ENCODE measurements around the gene NCKAP5.

NCKAP5 gene

GRCh38 chr2:133104871-133105270 lies 463.4 kb downstream of the NCKAP5 start:
- no peak for DNase-seq (ENCODE audit: low read depth)
- H3K4me3 ChIP-seq (ENCODE audit: low read depth, low read length): no peak overlapping the region
- TF ChIP-seq MYC (IDR thresholded peaks at IDR 0.05; ENCODE audit: low read depth, low read length) (no peak), POLR2A (IDR thresholded peaks at IDR 0.05; ENCODE audit: extremely low read depth, insufficient read length) (no peak), MAX (IDR thresholded peaks at IDR 0.05; ENCODE audit: low read depth, low read length) (no peak), CTCF (IDR thresholded peaks at IDR 0.05; ENCODE audit: low read depth, low read length) (no peak)

GRCh38 chr2:133098787-133099186 lies 469.5 kb downstream of the NCKAP5 start:
- no peak for DNase-seq (ENCODE audit: low read depth)
- H3K4me3 ChIP-seq (ENCODE audit: low read depth, low read length): no peak overlapping the region
- TF ChIP-seq CTCF (IDR thresholded peaks at IDR 0.05; ENCODE audit: low read depth, low read length): no peak
- TF ChIP-seq POLR2A (IDR thresholded peaks at IDR 0.05; ENCODE audit: extremely low read depth, insufficient read length): no peak
- TF ChIP-seq MYC (IDR thresholded peaks at IDR 0.05; ENCODE audit: low read depth, low read length): no peak
- no peak for TF ChIP-seq MAX (IDR thresholded peaks at IDR 0.05; ENCODE audit: low read depth, low read length)

DNA sequence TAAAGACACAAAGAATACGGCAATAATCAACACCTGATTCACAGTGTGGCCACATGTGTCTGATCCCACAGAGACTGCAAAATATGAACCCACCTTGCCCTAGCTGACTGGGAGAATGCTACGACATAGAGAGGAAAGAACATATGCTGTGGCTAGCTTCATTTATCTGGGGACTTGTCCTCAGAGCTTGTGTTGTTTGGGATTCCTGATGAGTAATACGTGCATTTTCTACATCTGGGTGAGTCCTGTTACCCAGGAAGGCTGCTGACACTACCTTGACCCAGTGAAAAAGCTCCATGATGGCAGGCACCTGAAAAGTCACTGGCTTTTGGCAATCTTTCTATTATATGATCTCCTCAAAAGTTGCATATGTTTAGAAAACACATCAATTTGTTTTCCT lies 470.6 kb downstream of the NCKAP5 start:
- no peak for TF ChIP-seq CTCF (IDR thresholded peaks at IDR 0.05; ENCODE audit: low read depth, low read length)
- no peak for TF ChIP-seq POLR2A (IDR thresholded peaks at IDR 0.05; ENCODE audit: extremely low read depth, insufficient read length)
- no peak for TF ChIP-seq MAX (IDR thresholded peaks at IDR 0.05; ENCODE audit: low read depth, low read length)
- no peak for TF ChIP-seq MYC (IDR thresholded peaks at IDR 0.05; ENCODE audit: low read depth, low read length)
- no peak overlapping the region for H3K4me3 ChIP-seq (ENCODE audit: low read depth, low read length)
- no peak for DNase-seq (ENCODE audit: low read depth)

DNA sequence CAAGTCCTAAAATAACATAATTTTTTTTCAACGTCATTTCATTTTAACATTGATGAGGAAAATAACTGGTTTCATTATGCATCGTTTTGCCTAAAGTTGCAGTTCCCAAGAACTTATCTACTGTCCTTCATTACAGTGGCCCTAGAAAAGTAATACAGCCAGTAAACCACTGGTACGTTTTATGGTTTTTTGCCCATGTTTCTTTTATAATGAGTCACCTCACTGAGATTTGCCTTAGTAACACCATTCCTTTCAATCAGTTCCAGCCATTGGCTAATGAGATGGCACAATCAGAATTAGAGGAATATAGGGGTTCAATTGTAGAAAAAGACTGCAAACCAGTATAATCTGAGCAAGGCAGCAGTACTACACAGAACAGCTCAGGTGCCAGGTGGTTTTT lies 475.7 kb downstream of the NCKAP5 start:
- H3K4me3 ChIP-seq (ENCODE audit: low read depth, low read length): no peak overlapping the region
- no peak for DNase-seq (ENCODE audit: low read depth)
- no peak for TF ChIP-seq MAX (IDR thresholded peaks at IDR 0.05; ENCODE audit: low read depth, low read length)
- no peak for TF ChIP-seq CTCF (IDR thresholded peaks at IDR 0.05; ENCODE audit: low read depth, low read length)
- no peak for TF ChIP-seq POLR2A (IDR thresholded peaks at IDR 0.05; ENCODE audit: extremely low read depth, insufficient read length)
- TF ChIP-seq MYC (IDR thresholded peaks at IDR 0.05; ENCODE audit: low read depth, low read length): no peak

DNA sequence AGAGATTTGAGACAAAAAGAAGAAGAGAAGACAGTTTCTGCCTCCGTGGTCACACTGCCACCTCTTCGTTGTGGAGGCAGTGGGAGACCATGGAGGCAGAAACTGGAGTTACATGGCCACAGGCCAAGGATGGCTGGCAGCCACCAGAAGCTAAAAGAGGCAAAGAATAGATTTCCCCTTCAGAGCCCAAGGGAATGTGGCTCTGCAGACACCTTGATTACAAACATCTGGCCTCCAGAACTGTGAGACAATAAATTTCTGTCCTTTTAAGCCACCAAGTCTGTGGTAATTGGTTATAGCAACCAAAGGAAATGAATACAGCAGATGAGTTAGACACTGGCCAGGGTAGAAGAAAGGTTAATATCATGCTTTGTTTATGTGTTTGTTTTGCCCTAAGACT lies 477.9 kb downstream of the NCKAP5 start:
- no peak overlapping the region for H3K4me3 ChIP-seq (ENCODE audit: low read depth, low read length)
- no peak for DNase-seq (ENCODE audit: low read depth)
- TF ChIP-seq MAX (IDR thresholded peaks at IDR 0.05; ENCODE audit: low read depth, low read length): no peak
- TF ChIP-seq CTCF (IDR thresholded peaks at IDR 0.05; ENCODE audit: low read depth, low read length): no peak
- no peak for TF ChIP-seq POLR2A (IDR thresholded peaks at IDR 0.05; ENCODE audit: extremely low read depth, insufficient read length)
- TF ChIP-seq MYC (IDR thresholded peaks at IDR 0.05; ENCODE audit: low read depth, low read length): no peak

DNA sequence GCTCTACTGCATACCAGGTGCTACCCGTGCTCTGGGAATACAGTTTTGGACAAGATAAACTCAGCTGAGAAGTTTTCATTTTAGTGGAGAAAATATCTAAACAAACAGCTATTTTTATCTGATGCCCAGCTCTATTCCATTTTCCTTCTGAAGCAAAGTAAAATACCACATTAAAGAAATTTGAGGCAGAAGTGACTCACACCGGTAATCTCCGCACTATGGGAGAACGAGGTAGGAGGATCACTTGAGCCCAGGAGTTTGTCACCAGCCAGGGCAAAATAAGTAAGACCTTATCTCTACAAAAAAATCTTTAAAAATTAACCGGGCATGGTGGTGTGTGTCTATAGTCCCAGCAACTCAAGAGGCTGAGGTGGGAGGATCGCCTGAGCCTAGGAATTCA lies 482.1 kb downstream of the NCKAP5 start:
- no peak for DNase-seq (ENCODE audit: low read depth)
- no peak overlapping the region for H3K4me3 ChIP-seq (ENCODE audit: low read depth, low read length)
- TF ChIP-seq MYC (IDR thresholded peaks at IDR 0.05; ENCODE audit: low read depth, low read length) (no peak), CTCF (IDR thresholded peaks at IDR 0.05; ENCODE audit: low read depth, low read length) (no peak), MAX (IDR thresholded peaks at IDR 0.05; ENCODE audit: low read depth, low read length) (no peak)

Measured in NB4 (cell line).